ENCODE data around the gene KLK15. TPM values are rescaled to one million over a fixed set of nuclear protein-coding genes. Genes with fewer than 3 reads are reported as not detected.

KLK15 gene
- total and polyA plus RNA-seq, 2 donors (not counting 3 experiments of a cell fraction or from before 2014, with no cell fraction given) = not detected

- no peak overlapping the region for H3K27ac ChIP-seq (ENCODE audit: insufficient read depth, low read depth, low read length)
- dilution Hi-C loops (cut with MboI; ENCODE audit: extremely low pct_ligation_motif_present, low sequenced_read_pairs) = no loop called here
- ChIA-PET POLR2A (no interaction called here), CTCF (no interaction called here)
- H3K27me3 ChIP-seq (ENCODE audit: control insufficient read depth in 2 of 2, insufficient read depth in 2 of 2, low read length in 2 of 2) = no peaks in the 10 kb centered on the region
- DNase-seq (ENCODE audit: low read depth, low spot score) (no peak), FAIRE-seq (no peak)
- H3K9me3 ChIP-seq (replicated peaks; ENCODE audit: control insufficient read depth, insufficient read depth, low read length) = no peaks in the 10 kb centered on the region
- H3K36me3 ChIP-seq (ENCODE audit: control insufficient read depth in 2 of 2, extremely low read depth in 1 of 2, insufficient read depth in 2 of 2, low read length in 2 of 2) = no peaks in the 10 kb centered on the region
- no peak overlapping the region for H3K4me3 ChIP-seq (replicated peaks in 1 of 3; ENCODE audit: insufficient read depth in 1 of 3, low read depth in 1 of 3, low read length in 3 of 3)
- no peaks in the 10 kb centered on the region for H4K20me1 ChIP-seq (replicated peaks; ENCODE audit: control insufficient read depth, extremely low read depth, insufficient read depth, low read length)
- TF ChIP-seq JUN (IDR thresholded peaks at IDR 0.05; ENCODE audit: borderline replicate concordance, insufficient read depth, insufficient read length, low read depth) (no peak), POLR2A (IDR thresholded peaks at IDR 0.05; ENCODE audit: low read depth, low read length) (no peak), FOS (IDR thresholded peaks at IDR 0.05; ENCODE audit: borderline replicate concordance, insufficient read depth, low read length) (no peak), GATA2 (IDR thresholded peaks at IDR 0.05; ENCODE audit: insufficient read depth, insufficient read length, low read depth, low read length) (no peak), EZH2 (IDR thresholded peaks at IDR 0.05; ENCODE audit: borderline replicate concordance, low read depth, low read length, severe bottlenecking) (no peak), MYC (IDR thresholded peaks at IDR 0.05; ENCODE audit: low read depth, low read length) (no peak), POLR2AphosphoS5 (IDR thresholded peaks at IDR 0.05; ENCODE audit: insufficient read depth, low read depth, low read length) (no peak)
- TF ChIP-seq, protein P1, sequence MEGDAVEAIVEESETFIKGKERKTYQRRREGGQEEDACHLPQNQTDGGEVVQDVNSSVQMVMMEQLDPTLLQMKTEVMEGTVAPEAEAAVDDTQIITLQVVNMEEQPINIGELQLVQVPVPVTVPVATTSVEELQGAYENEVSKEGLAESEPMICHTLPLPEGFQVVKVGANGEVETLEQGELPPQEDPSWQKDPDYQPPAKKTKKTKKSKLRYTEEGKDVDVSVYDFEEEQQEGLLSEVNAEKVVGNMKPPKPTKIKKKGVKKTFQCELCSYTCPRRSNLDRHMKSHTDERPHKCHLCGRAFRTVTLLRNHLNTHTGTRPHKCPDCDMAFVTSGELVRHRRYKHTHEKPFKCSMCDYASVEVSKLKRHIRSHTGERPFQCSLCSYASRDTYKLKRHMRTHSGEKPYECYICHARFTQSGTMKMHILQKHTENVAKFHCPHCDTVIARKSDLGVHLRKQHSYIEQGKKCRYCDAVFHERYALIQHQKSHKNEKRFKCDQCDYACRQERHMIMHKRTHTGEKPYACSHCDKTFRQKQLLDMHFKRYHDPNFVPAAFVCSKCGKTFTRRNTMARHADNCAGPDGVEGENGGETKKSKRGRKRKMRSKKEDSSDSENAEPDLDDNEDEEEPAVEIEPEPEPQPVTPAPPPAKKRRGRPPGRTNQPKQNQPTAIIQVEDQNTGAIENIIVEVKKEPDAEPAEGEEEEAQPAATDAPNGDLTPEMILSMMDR (IDR thresholded peaks at IDR 0.05; ENCODE audit: extremely low read depth in 1 of 2, insufficient read depth in 1 of 2, low read depth in 1 of 2, low read length in 2 of 2) = no peak
- TF ChIP-seq, protein P2, sequence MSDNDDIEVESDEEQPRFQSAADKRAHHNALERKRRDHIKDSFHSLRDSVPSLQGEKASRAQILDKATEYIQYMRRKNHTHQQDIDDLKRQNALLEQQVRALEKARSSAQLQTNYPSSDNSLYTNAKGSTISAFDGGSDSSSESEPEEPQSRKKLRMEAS (IDR thresholded peaks at IDR 0.05; ENCODE audit: insufficient read depth, insufficient read length) = no peak
- H3K9ac ChIP-seq (replicated peaks; ENCODE audit: extremely low read depth, insufficient read depth, low read length) = no peak overlapping the region
- no peak overlapping the region for H2AFZ ChIP-seq (ENCODE audit: low read depth, low read length)
- H3K4me2 ChIP-seq (ENCODE audit: insufficient read depth, low read length) = no peak overlapping the region
- H3K9me1 ChIP-seq (replicated peaks; ENCODE audit: control insufficient read depth, extremely low read depth, insufficient read depth, low read length) = no peaks in the 10 kb centered on the region
- intact Hi-C loops (cut with micrococcal nuclease) = no loop called here
- no peaks in the 10 kb centered on the region for H3K4me1 ChIP-seq (ENCODE audit: control insufficient read depth, extremely low read depth, insufficient read depth, low read length)
- no TSS peak for BruUV-seq (replicated peaks)
- no peaks in the 10 kb centered on the region for H3K79me2 ChIP-seq (ENCODE audit: control insufficient read depth, insufficient read depth, low read length)
Observed at GRCh38 chr19:50844296-50844935, 11.0 kb upstream of the KLK15 start.

All from endothelial cell of umbilical vein (primary cell).